Anterior cingulate cortex (tissue), 58 donors: ENCODE measurements around the gene SLIT3.
A peak's percentile ranks its signal among the peaks of the same experiment; 100 is the strongest.

Source experiments
- DNase-seq, 58 donors: peaks; one replicate each; lab custom pipeline; 2025; lab: John Stamatoyannopoulos, UW

The SLIT3 gene

GRCh38 chr5:169181814-169182213 lies 119.1 kb downstream of the SLIT3 start:
- DNase-seq = no peak

- no peak for DNase-seq
Observed at GRCh38 chr5:169178754-169179153, 122.2 kb downstream of the SLIT3 start.

GRCh38 chr5:169178274-169178673 lies 122.7 kb downstream of the SLIT3 start:
- DNase-seq = no peak

GRCh38 chr5:169176709-169177694 lies 123.9 kb downstream of the SLIT3 start:
- DNase-seq = no peak

DNA sequence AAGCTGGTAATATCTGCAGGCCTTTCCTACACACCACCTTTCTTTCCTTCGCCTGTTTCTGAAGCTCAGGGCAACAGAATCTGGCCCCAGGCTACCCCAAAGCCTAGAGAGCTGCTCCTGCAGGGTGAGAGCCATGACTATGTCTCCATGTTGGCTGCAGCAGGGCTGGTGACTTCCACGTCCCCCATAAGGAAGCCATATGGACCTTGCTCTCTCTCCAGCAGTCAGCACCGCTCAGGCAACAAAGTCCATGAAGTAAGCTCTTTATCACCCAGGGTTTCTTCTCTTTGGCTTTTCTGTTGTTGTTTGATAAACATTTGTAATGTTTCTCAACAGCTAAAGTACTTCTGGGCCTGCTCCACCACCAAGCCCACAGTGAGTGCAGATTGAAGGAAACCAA lies 125.2 kb downstream of the SLIT3 start:
- DNase-seq = no peak

DNA sequence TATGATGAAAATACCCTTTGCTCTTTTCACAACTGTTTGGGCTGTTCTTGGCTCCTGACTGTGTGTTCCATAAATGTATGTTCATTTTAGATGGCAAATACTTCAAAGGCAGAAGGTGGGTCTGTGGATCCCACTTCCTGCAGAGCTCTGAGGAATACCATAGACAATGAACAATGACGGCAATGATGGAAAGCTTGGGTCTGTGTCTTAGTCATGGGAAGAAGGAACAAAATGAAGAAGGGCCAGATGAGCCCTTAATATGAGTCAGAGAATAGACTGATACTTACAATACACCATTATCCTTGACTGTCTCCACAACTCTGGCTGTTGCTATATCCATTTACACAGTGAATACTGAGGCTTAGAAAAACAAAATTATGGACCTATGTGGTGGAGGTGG lies 126.0 kb downstream of the SLIT3 start:
- DNase-seq = no peak

DNA sequence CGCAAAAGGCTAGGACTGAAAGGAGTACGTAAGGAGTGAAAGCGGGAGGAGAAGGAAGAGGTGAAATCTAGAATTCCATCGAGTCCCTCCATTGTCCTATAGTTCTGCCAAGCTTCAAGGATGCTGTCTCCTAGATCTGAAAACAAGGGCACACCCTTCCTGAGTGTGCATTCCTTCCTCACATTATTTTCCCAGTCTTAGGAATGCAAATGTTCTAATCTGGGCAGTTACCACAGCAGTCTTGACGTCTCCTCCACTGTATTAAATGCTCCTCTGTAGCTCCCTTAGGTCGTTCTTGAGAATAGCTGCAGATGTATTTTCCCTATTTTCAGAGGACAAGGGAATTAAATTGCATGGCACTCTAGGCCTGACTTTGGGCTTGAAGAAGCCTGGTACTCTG lies 127.6 kb downstream of the SLIT3 start:
- DNase-seq = no peak

DNA sequence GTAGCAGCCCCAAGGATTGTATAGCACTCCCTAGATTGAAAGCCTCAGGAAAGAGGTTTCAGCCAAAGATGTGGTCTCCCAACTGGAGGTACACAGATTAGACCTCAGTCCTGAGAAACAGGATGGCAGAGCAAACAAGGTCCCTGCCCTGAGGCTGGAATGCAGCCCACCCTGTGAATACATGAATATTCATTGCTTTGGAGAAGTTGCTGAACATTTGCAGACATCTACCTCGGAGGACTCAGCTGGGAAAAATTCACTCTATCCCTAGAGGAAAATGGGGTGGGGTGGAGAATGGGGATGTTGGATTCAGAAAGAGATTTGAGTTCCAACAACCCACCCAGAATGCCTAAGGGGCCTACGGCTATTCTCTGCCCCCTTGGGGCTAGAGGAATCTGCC lies 129.4 kb downstream of the SLIT3 start:
- no peak for DNase-seq

DNA sequence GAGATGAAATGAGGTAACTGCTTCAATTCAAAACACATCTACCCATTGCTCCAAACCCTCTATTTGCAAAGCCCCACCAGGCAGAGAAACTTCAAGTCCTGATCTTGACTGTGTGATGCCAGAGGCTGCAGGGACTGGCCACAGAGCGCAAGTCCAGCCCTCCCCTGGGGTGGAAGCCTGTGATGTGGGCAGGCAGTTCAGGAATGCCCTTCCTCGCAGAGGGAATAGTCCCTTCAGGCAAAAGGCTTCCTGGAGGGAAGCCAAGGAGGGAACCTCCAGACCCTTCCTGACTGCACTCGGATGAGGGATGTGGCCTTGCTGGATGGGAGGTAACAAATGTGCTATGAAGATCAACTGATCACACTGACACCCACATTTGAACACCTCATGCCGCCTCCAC lies 131.2 kb downstream of the SLIT3 start:
- no peak for DNase-seq

GRCh38 chr5:169168280-169168679 lies 132.7 kb downstream of the SLIT3 start:
- DNase-seq = no peak

- DNase-seq = no peak
Observed at GRCh38 chr5:169166078-169166477, 134.9 kb downstream of the SLIT3 start.

GRCh38 chr5:169165052-169165451 lies 135.9 kb downstream of the SLIT3 start:
- DNase-seq = no peak

GRCh38 chr5:169164481-169164925 lies 136.4 kb downstream of the SLIT3 start:
- peak in 41 of 58 donors; percentile 4 to 74 (median 30) for DNase-seq

- no peak for DNase-seq
Observed at GRCh38 chr5:169162407-169162806, 138.5 kb downstream of the SLIT3 start.

- DNase-seq = peak in 11 of 58 donors; percentile 3 to 19 (median 7)
Observed at GRCh38 chr5:169161022-169161680, 139.8 kb downstream of the SLIT3 start.

GRCh38 chr5:169160405-169160901 lies 140.5 kb downstream of the SLIT3 start:
- no peak for DNase-seq

GRCh38 chr5:169158764-169159163 lies 142.2 kb downstream of the SLIT3 start:
- DNase-seq = no peak

DNA sequence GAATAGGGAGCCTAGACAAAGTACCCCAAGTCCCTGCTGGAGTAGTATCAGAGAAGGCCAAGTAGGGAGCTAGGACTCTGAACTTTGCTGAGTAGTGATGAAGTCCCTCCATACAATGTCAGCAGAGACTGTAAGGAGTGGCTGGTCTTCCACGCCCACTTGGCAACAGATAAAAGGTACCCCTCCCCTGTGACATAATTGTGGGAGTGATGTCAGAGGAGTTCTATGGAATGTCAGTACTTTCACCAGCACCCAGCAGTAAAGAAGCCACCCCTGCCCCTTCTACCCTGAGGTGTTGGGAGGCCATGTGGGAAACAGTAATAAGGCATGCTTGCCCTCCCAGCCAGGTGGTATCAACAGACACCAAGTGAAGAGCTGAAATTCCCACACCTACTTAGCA lies 143.9 kb downstream of the SLIT3 start:
- DNase-seq = no peak

DNA sequence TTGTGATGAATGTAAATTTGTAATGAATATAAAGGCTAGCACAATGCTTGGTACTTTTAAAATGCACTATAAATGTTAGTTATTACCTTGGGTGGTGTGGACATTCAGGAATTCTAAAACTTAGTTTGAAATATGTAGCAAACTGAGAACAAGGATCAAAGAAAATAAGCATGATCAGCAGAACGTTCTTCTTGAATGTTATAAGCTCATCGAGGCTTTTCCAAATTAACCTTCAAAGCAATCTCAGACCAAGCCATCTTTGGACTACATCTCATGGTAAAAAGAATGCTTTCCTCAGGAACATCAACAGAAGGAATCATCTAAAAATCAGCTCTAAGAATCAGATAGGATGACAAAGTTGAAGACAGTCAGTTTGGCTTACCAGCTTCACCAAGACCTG lies 146.3 kb downstream of the SLIT3 start:
- DNase-seq = no peak

- no peak for DNase-seq
Observed at GRCh38 chr5:169153405-169153804, 147.5 kb downstream of the SLIT3 start.

GRCh38 chr5:169152946-169153345 lies 148.0 kb downstream of the SLIT3 start:
- no peak for DNase-seq
